HG02973 (cell line): Measurements from ENCODE around the gene PIEZO2.
"Not testable (repeated sequence)": the region's sequence is repeated elsewhere in the genome, so short reads cannot be mapped to it uniquely, and the experiment has no call there.

Source experiments
- ATAC-seq: cut with Tn5 transposase; IDR thresholded peaks from one replicate; pipeline ENCODE4 v1.9.1; 2021; ENCODE audit warnings: moderate library complexity; ENCODE audit not compliant: unreplicated experiment

PIEZO2 gene

GRCh38 chr18:10933648-10934047, 215.7 kb downstream of the PIEZO2 start:
- not testable (repeated sequence) for ATAC-seq

- no peak for ATAC-seq
These were observed 219.3 kb downstream of the PIEZO2 start for GRCh38 chr18:10930076-10930475.

- no peak for ATAC-seq
These were observed 220.5 kb downstream of the PIEZO2 start for GRCh38 chr18:10928772-10929373.

GRCh38 chr18:10928011-10928771, 221.2 kb downstream of the PIEZO2 start:
- ATAC-seq: peak; percentile 58

- no peak for ATAC-seq
These were observed 221.9 kb downstream of the PIEZO2 start for GRCh38 chr18:10927286-10927992.

- no peak for ATAC-seq
These were observed 222.7 kb downstream of the PIEZO2 start for GRCh38 chr18:10926621-10927161.

- ATAC-seq: no peak
These were observed 225.1 kb downstream of the PIEZO2 start for GRCh38 chr18:10924290-10924689.

GRCh38 chr18:10923551-10924070, 225.8 kb downstream of the PIEZO2 start:
- ATAC-seq: no peak

- no peak for ATAC-seq
These were observed 226.2 kb downstream of the PIEZO2 start for GRCh38 chr18:10923141-10923540.

GRCh38 chr18:10922712-10923111, 226.7 kb downstream of the PIEZO2 start:
- not testable (repeated sequence) for ATAC-seq

GRCh38 chr18:10920309-10920708, 229.1 kb downstream of the PIEZO2 start:
- ATAC-seq: not testable (repeated sequence)

- ATAC-seq: no peak
These were observed 229.5 kb downstream of the PIEZO2 start for GRCh38 chr18:10919851-10920250.

GRCh38 chr18:10916865-10917264, 232.5 kb downstream of the PIEZO2 start:
- ATAC-seq: no peak

- ATAC-seq: no peak
These were observed 233.0 kb downstream of the PIEZO2 start for GRCh38 chr18:10916387-10916786.

GRCh38 chr18:10915748-10916147, 233.6 kb downstream of the PIEZO2 start:
- not testable (repeated sequence) for ATAC-seq

GRCh38 chr18:10914610-10915009, 234.8 kb downstream of the PIEZO2 start:
- ATAC-seq: not testable (repeated sequence)

GRCh38 chr18:10913919-10914318, 235.4 kb downstream of the PIEZO2 start:
- ATAC-seq: no peak

GRCh38 chr18:10912790-10913545, 236.4 kb downstream of the PIEZO2 start:
- ATAC-seq: no peak

- ATAC-seq: no peak
These were observed 239.6 kb downstream of the PIEZO2 start for GRCh38 chr18:10909724-10910123.

GRCh38 chr18:10908760-10909159, 240.6 kb downstream of the PIEZO2 start:
- no peak for ATAC-seq

GRCh38 chr18:10907749-10908148, 241.6 kb downstream of the PIEZO2 start:
- no peak for ATAC-seq
